Omental fat pad (tissue), 4 donors: ENCODE measurements around the gene GALNT6. TPM values are rescaled to one million over a fixed set of nuclear protein-coding genes. Genes with fewer than 3 reads are reported as not detected.
"Not testable (repeated sequence)": the region's sequence is repeated elsewhere in the genome, so short reads cannot be mapped to it uniquely, and the experiment has no call there.

Source experiments
- ATAC-seq: fragments of 150-250 bp; one replicate; pipeline ENCODE4 v1.9.1; 2016; ENCODE audit warnings: mild to moderate bottlenecking, moderate library complexity; ENCODE audit not compliant: low FRiP score
- DNase-seq: peaks from one replicate; pipeline ENCODE4 v3.0.0-alpha.2; 2019; ENCODE audit warnings: low spot score
- total RNA-seq, 4 donors: library from RNA; depleted of rRNA; stranded (reverse); fragments of >200 nt; gene quantifications; one replicate each; pipeline ENCODE4 v1.1.0, GENCODE V29; 2016
- TF ChIP-seq, protein P1 (sequence below), 3 donors: fragments of 450-650 bp; IDR thresholded peaks; one replicate each; pipeline ENCODE4 v1.5.1; 2016 to 2017; ENCODE audit warnings: antibody characterized with exemption in 3 of 3, mild to moderate bottlenecking in 3 of 3, moderate library complexity in 2 of 3

Gene GALNT6
- total RNA-seq, 4 donors from 2014 or later, result 4.2 to 12.9 (median 10.7) TPM

DNA sequence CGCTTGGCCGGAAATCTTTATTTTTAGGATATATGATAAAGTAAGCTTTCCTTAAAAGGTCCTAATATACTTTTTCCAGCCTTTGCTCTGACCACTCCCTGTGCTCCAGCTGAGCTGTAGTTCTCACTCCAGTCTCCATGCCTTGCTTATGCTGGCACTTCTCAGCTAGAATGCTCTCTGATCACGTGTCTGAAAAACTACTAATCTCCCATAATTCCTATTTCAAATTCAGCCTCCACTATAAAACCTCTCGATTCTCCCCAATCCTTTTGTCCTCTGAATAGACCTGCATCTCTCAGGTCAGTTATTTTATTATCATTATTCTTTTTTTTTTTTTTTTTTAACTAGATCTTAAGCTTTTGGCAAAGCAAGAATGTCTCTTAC lies 70.9 kb downstream of the GALNT6 start:
- DNase-seq (no peak), ATAC-seq (no peak)
- TF ChIP-seq, protein P1, sequence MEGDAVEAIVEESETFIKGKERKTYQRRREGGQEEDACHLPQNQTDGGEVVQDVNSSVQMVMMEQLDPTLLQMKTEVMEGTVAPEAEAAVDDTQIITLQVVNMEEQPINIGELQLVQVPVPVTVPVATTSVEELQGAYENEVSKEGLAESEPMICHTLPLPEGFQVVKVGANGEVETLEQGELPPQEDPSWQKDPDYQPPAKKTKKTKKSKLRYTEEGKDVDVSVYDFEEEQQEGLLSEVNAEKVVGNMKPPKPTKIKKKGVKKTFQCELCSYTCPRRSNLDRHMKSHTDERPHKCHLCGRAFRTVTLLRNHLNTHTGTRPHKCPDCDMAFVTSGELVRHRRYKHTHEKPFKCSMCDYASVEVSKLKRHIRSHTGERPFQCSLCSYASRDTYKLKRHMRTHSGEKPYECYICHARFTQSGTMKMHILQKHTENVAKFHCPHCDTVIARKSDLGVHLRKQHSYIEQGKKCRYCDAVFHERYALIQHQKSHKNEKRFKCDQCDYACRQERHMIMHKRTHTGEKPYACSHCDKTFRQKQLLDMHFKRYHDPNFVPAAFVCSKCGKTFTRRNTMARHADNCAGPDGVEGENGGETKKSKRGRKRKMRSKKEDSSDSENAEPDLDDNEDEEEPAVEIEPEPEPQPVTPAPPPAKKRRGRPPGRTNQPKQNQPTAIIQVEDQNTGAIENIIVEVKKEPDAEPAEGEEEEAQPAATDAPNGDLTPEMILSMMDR (IDR thresholded peaks at IDR 0.05), result no peak

DNA sequence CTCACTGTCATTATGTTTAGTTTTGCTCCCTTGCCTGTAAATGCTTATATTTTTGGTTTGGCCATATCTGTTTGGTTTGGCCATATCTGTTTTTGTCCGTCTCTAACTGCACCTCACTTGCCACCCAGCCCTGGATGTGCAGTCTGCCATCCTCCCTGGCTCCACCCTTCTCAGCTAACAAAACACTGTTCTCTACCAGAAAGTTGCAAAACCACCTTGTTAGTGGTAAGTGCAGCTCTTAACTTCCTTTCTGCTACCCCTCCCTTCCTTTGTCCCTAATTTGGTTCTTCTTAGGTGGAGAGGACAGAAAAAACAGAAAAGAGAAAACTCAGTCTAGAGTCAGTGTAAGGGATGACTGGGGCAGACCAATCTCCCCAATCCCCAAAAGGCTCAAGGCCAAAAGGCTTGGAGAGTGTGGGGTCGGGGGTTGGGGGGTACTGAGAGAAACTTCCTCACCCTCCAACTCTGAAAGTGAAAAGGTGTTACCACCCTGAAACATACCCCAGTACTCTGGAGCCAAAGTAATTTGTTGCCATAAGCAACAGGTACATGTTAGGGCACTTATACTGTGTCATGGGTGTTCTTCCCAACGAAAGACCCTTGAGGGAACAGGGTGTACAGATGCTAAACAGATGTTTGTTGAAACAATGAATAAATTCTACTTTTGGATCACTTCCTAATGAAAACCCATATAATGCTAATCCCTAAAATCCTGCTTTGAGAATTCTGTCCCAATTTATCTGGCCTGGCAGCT lies 72.2 kb downstream of the GALNT6 start:
- no peak for ATAC-seq

GRCh38 chr12:51318057-51318806 lies 73.0 kb downstream of the GALNT6 start:
- ATAC-seq, DNase-seq: not testable (repeated sequence)

More for the DNA sequence above, 72.2 kb downstream of the GALNT6 start:
- DNase-seq, result no peak
- TF ChIP-seq, protein P1 (IDR thresholded peaks at IDR 0.05), result no peak

- ATAC-seq (no peak), DNase-seq (no peak)
- TF ChIP-seq, protein P1 (IDR thresholded peaks at IDR 0.05), result no peak
Measured at GRCh38 chr12:51311389-51311788, 79.8 kb downstream of the GALNT6 start.

- DNase-seq, result no peak
- TF ChIP-seq, protein P1 (IDR thresholded peaks at IDR 0.05), result no peak
- ATAC-seq, result no peak
Measured at GRCh38 chr12:51307655-51308593, 83.3 kb downstream of the GALNT6 start.

DNA sequence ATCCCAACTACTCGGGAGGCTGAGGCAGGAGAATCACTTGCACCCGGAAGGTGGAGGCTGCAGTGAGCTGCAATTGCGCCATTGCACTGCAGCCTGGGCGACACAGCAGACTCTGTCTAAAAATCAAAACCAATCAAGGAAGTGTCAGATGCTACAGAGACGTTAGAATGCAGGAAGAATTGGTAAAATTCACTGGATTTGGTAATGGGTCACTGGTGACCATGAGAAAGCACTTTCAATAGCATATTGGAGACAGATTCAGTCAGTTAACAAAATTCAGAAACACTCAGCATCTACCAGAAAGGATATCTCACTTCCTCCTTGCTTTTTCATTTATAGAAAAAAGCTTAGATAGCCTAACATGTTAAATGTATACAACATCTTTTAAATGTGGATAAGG lies 84.7 kb downstream of the GALNT6 start:
- DNase-seq (no peak), ATAC-seq (no peak)
- TF ChIP-seq, protein P1 (IDR thresholded peaks at IDR 0.05), result no peak

Other genes starting within 250 kb of the GALNT6 start
- gene TFCP2, start 218.3 kb downstream of the GALNT6 start, total RNA-seq, result 10 to 100 TPM; 10.1 to 14.3 (median 12.2) TPM
- gene POU6F1, start 173.3 kb downstream of the GALNT6 start, total RNA-seq, result 10 to 100 TPM in 2 of 4 donors, 1 to 10 TPM in 2; 5.8 to 14.8 (median 8.5) TPM
- gene DAZAP2, start 152.6 kb downstream of the GALNT6 start, total RNA-seq, result 100 to 1,000 TPM; 213 to 277 (median 235) TPM
- gene SMAGP, start 121.0 kb downstream of the GALNT6 start, total RNA-seq, result 10 to 100 TPM in 2 of 4 donors, 1 to 10 TPM in 2; 3.8 to 12.0 (median 7.0) TPM
- 10 to 100 TPM in 3 of 4 donors, 1 to 10 TPM in 1; 4.8 to 26.5 (median 13.0) TPM for gene BIN2, start 67.2 kb downstream of the GALNT6 start, total RNA-seq
- gene CELA1, start 44.7 kb downstream of the GALNT6 start, total RNA-seq, result not detected
- 1 to 10 TPM in 3 of 4 donors, under 1 TPM in 1; 0.37 to 4.7 (median 1.8) TPM for gene SLC4A8, start 33.4 kb upstream of the GALNT6 start, total RNA-seq
- 1 to 10 TPM in 1 of 4 donors, under 1 TPM in 3; 0.50 to 1.4 (median 0.67) TPM for gene SCN8A, start 199.8 kb upstream of the GALNT6 start, total RNA-seq